HPDE6-E6E7 (cell line): ENCODE data around the gene SPEG.

Experiments
- DNase-seq: peaks from one replicate; pipeline ENCODE4 v3.0.0; 2011; ENCODE audit warnings: missing footprints; ENCODE audit errors: extremely low spot score

Gene SPEG

DNA sequence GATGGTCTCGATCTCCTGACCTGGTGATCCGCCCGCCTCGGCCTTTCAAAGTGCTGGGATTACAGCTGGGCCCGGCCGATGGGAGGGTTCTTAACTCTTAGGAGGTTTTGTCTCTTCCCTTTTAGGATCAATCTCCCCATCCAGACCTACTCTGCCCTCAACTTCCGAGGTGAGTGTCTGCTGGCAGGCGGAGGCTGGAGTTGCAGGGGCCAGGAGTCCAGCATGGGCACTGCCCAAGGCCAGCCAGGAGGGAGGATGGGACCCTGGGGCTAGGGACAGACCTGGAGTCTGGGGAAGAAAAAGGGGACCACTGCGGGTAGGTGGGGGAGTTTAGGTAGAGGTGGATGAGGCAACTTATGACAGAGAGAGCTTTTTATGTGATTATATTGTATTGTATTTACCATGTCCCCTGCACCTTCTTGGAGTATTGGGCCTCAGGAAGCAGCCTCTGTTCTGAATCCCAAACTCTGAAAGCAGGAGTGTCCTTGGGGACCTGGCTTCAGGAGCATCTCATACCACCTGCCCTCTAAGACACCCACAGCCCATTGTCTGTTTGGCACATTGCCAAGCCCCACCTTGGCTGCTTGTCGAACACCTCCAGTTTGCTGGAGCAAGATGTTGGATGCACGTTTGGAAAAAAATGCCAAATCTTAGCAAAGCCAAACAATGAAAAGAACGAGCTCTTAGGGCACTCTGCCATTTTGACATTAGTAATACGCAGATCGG, 10.8 kb upstream of the SPEG start:
- DNase-seq, result no peak

DNA sequence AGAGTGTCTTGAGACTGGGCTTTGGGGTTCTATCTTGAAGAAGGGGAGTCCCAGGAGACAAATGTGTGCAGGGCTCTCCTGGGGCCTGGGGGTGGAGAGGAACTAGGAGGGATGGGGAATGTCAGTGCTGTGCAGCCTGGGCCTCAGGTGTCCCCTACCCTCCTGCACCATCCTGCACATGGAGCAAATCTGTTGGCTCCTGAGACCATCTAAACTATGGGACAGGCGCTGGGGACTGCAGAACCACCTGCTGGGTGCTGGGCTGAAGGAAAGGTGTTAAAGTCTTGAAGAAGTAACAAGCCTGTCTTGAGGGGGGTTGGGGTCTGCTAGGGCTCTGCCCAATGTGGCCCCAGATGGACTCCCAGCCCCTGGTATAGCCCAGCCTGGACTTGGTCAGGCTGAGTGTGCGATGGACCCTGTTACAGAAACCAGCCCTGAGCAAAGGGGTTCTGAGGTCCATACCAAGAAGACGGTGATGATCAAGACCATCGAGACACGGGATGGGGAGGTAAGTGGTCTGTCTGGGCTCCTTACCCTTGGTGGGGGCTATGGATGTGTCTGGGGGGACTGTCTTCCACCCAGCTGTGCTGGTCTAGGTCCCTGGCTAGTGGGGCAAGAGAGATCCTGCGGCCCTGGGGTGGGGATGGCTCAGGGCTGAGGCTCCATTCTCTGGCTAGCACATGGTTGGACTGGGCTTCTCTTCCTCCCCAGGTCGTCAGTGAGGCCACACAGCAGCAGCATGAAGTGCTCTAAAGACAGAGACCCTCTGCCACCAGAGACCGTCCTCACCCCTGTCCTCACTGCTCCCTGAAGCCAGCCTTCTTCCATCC, 9.2 kb upstream of the SPEG start:
- DNase-seq, result no peak

DNA sequence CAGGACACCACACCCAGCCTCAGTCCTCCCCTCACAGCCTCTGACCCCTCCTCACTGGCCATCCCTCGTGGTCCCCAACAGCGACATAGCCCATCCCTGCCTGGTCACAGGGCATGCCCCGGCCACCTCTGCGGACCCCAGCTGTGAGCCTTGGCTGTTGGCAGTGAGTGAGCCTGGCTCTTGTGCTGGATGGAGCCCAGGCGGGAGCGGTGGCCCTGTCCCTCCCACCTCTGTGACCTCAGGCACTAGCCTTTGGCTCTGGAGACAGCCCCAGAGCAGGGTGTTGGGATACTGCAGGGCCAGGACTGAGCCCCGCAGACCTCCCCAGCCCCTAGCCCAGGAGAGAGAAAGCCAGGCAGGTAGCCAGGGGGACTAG, 8.6 kb upstream of the SPEG start:
- no peak for DNase-seq

GRCh38 chr2:219426534-219427136, 8.0 kb upstream of the SPEG start:
- no peak for DNase-seq

- DNase-seq, result no peak
Measured at GRCh38 chr2:219428469-219428868, 6.2 kb upstream of the SPEG start.

DNA sequence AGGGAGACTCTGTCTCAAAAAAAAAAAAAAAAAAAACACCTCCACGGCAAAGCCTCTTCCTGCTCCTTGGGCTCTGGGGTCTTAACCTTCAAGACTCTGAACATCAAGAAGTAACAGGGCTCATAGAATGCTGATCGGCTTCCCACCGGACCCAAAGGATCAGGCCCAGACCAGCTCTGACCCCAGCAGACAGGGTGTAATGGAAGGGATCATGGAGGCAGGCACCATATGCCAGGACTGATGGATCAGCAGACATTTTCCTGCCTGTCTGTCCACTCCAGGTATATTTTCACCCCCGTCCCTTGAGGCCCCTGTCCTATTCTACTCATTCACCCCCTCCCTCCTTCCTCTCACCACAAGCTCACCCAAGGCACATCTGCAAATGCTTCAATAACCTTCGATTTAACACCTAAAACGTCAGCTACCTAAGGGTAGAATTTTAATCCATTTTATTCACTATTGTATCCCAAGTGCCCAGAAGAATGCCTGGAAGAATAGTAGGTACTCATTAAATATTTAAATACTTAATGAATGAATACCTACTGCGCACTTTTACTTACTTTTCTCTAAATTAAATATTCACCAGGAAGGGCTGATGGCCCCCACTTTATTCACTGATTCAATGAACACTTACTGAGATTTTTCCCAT, 4.6 kb upstream of the SPEG start:
- DNase-seq, result no peak

- DNase-seq, result peak; percentile 49
Measured at GRCh38 chr2:219430633-219431615, 3.7 kb upstream of the SPEG start.

- no peak for DNase-seq
Measured at GRCh38 chr2:219433666-219434467, 776 bp upstream of the SPEG start.

DNA sequence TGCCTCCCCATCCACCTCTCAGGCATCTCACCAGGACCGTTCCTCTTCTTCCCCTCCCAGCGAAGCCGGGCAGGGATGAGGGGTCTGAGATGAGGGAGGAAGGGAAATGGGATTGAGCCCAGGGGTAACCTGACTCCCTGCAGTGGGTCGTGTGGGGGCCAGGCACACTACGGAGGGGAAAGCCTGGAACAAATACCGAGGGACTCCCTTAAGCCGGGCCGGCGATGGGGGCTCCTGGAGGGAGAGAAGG, 250 bp upstream of the SPEG start:
- no peak for DNase-seq

DNA sequence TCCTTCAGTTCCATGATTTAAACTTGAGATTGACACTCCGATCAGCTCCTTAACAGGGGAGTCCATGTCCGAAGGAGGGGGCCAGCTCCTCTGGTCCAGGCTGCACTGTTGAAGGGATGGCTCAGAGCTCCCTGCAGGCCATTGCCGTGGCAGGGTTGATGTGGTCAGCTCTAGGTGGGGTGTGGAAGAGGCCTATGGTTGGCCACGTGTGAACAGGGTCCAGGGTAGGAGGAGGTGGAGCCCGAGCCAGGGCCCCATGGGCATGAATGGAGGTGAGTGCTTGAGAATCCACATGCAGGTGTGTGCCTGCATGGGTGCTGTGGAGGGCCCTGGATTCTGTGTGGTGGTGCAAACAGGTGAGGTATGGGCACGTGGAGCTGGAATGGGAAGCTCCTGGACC, 1.1 kb downstream of the SPEG start:
- DNase-seq, result no peak

DNA sequence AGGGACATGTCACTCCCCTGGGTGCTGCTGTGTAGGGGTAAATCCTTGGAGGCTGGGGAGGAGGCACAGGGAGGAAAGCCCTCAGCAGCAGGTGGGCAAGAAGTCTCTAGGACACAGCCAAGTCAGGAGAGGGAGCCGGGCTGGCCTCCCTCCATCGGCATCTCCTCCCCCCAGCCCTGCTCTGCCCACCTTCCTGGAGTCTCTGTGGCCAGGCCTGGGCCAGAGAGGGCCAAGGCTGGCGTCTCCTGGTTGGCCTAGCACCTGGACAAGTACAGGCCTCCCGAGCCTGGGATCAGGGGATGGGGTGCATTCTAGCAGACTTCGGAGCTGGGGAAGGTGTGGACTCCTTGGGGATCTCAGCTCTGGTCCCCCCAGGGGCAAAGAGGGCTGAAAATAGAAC, 1.8 kb downstream of the SPEG start:
- DNase-seq, result no peak

DNA sequence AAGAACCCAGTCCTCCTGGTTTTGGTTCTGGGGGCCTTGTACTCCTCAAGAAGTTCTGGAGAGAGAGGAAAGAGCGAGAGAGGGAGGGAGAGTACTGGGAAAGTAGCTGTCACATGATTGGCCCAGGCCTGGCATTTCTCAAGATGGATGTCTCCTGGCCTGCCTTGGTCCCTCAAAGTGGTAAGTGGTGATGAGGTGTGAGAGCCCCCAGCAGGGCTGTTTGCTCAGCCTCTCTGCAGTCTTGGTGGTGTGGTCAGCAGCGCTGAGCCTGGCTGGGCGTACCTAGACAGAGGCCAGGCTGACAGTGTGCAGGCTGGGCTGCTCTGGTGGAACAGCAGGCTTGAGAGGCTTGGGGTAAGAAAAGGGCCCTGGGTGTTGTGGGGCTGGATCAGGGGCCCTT, 2.5 kb downstream of the SPEG start:
- no peak for DNase-seq

- DNase-seq, result no peak
Measured at GRCh38 chr2:219437690-219438206, 3.1 kb downstream of the SPEG start.

DNA sequence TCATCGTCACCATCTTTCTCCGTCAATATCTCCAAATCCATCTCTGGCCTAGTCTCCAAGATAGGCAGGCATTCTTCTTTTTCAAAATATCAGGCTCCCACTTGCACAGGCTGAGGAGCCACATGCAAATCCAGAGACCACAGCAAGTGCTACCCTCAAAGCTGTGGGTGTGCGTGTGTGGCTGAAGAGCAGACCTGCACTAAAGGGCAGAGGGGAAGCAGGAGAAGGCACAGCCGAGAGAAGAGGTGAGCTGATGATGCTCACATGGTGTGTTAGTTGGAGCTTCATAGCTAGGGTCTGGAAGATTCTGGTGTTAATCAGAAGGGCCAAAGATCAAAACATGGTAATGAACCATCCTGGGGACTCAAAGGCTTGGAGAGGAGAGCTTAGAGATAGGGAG, 3.8 kb downstream of the SPEG start:
- DNase-seq, result no peak

DNA sequence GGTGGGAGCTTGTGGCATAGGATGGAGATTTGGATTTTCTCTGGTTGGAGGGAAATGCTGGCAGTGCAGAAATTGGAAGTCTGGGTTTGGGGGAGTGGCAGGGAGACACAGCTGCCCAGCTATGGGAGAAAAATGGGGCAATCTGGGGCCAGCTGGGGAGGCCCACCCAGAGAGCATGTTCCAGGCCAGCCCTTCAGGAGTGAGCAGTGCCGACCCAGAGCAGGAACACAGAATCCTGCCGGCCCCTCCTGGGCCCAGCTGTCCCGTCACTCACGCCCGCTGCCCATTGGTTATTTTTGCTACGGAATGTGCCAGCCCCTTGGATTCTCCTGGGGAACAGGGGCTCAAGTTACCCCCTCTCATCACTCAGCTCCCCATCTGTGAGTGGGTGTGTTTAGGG, 4.9 kb downstream of the SPEG start:
- DNase-seq, result no peak

- no peak for DNase-seq
Measured at GRCh38 chr2:219440388-219441256, 6.0 kb downstream of the SPEG start.

- DNase-seq, result peak; percentile 75
Measured at GRCh38 chr2:219441451-219442255, 7.0 kb downstream of the SPEG start.

DNA sequence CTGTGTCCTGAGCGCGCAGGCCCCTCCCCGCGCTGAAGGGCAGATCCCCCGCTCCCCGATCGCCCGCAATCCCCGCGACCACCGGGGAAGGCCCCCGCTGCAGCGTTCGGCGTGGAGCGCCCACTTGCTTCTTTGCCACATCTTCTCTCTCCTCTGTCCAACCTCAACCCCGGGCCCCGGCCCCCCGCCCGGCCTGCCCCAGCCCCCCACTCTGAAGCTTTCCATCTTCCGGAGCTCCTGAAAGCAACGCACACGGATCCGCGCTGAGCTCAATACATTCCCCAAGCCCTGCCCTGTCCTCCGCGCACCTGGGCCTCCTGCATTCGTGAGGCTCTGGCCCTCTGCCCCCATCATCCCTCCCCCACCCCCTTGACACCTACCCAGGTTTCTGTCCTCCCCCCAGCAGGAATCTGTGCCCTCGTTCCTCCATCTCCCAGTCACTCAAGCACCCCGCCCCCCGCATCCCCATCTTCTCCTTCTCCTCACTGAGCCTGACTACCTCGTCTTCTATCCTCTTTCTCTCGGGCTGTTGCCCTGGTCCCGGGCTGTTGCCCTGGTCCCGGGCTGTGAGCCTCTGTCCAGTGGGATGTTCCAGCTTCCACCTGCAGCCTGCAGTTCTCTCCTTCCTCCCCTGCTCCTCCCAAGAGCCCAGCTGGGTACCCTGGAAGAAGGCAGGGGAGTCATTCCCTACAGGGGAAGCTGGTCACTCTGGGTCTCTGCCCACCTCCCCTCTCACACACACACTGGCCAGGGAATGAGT, 7.8 kb downstream of the SPEG start:
- no peak for DNase-seq
